ENCODE measurements around the gene MALRD1. TPM values are rescaled to one million over a fixed set of nuclear protein-coding genes. Genes with fewer than 3 reads are reported as not detected.

MALRD1 gene
- total and polyA plus RNA-seq, 7 donors = 0.34 to 4.7 (median 2.1) TPM; not detected in 2

GRCh38 chr10:19302117-19302516 lies 253.5 kb downstream of the MALRD1 start:
- Histone ChIP-seq H3K27ac (no peak overlapping the region), H3K27me3 (no peaks in the 10 kb centered on the region), H3K36me3 (no peaks in the 10 kb centered on the region), H3K9me3 (no peaks in the 10 kb centered on the region), H3K4me1 (no peaks in the 10 kb centered on the region), H3K4me3 (no peak overlapping the region)
- TF ChIP-seq POLR2A (IDR thresholded peaks at IDR 0.05) (no peak), CTCF (IDR thresholded peaks at IDR 0.05) (no peak), EP300 (IDR thresholded peaks at IDR 0.05) (no peak), POLR2AphosphoS5 (IDR thresholded peaks at IDR 0.05) (no peak)
- intact Hi-C loops (cut with DNase I) = no loop called here
- WGBS, 2 donors = 84 to 86% methylated on average over 4 of the region's 4 CpGs
- DNase-seq = no peak

- Histone ChIP-seq H3K9me3 (no peaks in the 10 kb centered on the region), H3K36me3 (no peaks in the 10 kb centered on the region), H3K27me3 (no peaks in the 10 kb centered on the region), H3K4me3 (no peak overlapping the region), H3K4me1 (no peaks in the 10 kb centered on the region), H3K27ac (no peak overlapping the region)
- TF ChIP-seq CTCF (IDR thresholded peaks at IDR 0.05) (no peak), POLR2AphosphoS5 (IDR thresholded peaks at IDR 0.05) (no peak), EP300 (IDR thresholded peaks at IDR 0.05) (no peak), POLR2A (IDR thresholded peaks at IDR 0.05) (no peak)
- whole genome bisulfite sequencing, 2 donors = 67 to 75% methylated on average over 5 of the region's 5 CpGs
- DNase-seq = no peak
- intact Hi-C loops (cut with DNase I) = no loop called here
These were observed 261.5 kb downstream of the MALRD1 start for GRCh38 chr10:19310066-19310465.

GRCh38 chr10:19316204-19316870 lies 267.7 kb downstream of the MALRD1 start:
- H3K36me3 ChIP-seq = no peaks in the 10 kb centered on the region
- no peak for DNase-seq
- H3K27me3 ChIP-seq = no peaks in the 10 kb centered on the region
- H3K27ac ChIP-seq = no peak overlapping the region
- H3K9me3 ChIP-seq = no peaks in the 10 kb centered on the region
- intact Hi-C loops (cut with DNase I) = no loop called here
- no peaks in the 10 kb centered on the region for H3K4me1 ChIP-seq
- 92 to 95% methylated on average over 3 of the region's 3 CpGs for WGBS, 2 donors
- TF ChIP-seq CTCF (IDR thresholded peaks at IDR 0.05) = no peak
- no peak for TF ChIP-seq EP300 (IDR thresholded peaks at IDR 0.05)
- no peak for TF ChIP-seq POLR2A (IDR thresholded peaks at IDR 0.05)
- TF ChIP-seq POLR2AphosphoS5 (IDR thresholded peaks at IDR 0.05) = no peak
- H3K4me3 ChIP-seq = no peak overlapping the region

GRCh38 chr10:19317952-19318351 lies 269.4 kb downstream of the MALRD1 start:
- no peak for DNase-seq
- Histone ChIP-seq H3K27me3 (no peaks in the 10 kb centered on the region), H3K9me3 (no peaks in the 10 kb centered on the region), H3K4me1 (no peaks in the 10 kb centered on the region), H3K4me3 (no peak overlapping the region), H3K27ac (no peak overlapping the region), H3K36me3 (no peaks in the 10 kb centered on the region)
- 29 to 82% methylated on average over 1 of the region's 1 CpG for WGBS, 2 donors
- intact Hi-C loops (cut with DNase I) = no loop called here
- TF ChIP-seq POLR2AphosphoS5 (IDR thresholded peaks at IDR 0.05) (no peak), CTCF (IDR thresholded peaks at IDR 0.05) (no peak), POLR2A (IDR thresholded peaks at IDR 0.05) (no peak), EP300 (IDR thresholded peaks at IDR 0.05) (no peak)

- 75 to 79% methylated on average over 4 of the region's 4 CpGs for WGBS, 2 donors
- TF ChIP-seq EP300 (IDR thresholded peaks at IDR 0.05) (no peak), CTCF (IDR thresholded peaks at IDR 0.05) (no peak), POLR2AphosphoS5 (IDR thresholded peaks at IDR 0.05) (no peak), POLR2A (IDR thresholded peaks at IDR 0.05) (no peak)
These were observed 277.0 kb downstream of the MALRD1 start for GRCh38 chr10:19325581-19325980.

More at GRCh38 chr10:19325581-19325980, 277.0 kb downstream of the MALRD1 start:
- Histone ChIP-seq H3K9me3 (no peaks in the 10 kb centered on the region), H3K36me3 (no peaks in the 10 kb centered on the region), H3K4me3 (no peak overlapping the region), H3K4me1 (no peaks in the 10 kb centered on the region), H3K27me3 (no peaks in the 10 kb centered on the region), H3K27ac (no peak overlapping the region)
- DNase-seq = no peak
- intact Hi-C loops (cut with DNase I) = no loop called here

Data from sigmoid colon (tissue), 7 donors.